ENCODE data around the gene BBS9.

The BBS9 gene

DNA sequence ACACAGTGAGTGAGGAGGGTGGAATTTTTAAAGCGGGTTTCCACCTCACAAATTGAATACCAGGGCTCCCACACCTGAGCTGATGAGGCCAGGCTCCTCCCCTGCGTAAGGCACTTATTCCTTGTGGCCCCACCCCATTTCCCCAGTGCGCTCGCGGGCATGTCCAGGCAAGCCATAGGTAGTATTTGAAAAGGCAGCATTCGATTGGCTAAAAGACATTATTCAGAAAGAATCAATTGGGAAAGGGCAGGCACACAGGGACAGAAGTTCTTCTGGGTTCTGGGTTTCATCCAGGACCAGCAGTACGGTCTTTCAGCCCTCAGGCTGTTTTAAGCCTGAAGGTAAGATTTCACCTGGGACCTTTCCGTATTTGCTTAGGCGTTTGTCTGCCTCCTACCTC, 222.3 kb downstream of the BBS9 start:
- no peak for DNase-seq (ENCODE audit: insufficient read length, low spot score)
- FAIRE-seq: no peak

DNA sequence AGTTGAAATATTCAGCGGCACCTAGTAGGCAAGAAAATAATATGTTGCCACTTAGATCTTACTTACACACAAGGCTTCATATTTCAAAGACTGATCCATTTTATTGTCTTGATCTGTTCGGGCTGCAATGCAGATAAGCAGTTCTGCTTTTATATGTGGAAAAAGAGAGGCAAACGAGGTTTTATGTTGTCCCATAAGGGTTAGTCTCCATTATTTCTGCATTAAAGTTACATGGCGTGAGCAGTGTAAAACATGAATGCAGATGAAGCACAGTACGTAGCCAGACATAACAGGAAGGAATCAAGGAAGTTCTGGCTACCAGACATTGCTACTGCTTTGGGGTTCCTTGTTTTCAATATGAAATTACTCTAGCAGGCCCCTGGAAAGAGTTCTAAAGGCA, 224.8 kb downstream of the BBS9 start:
- DNase-seq (ENCODE audit: insufficient read length, low spot score): no peak
- FAIRE-seq: no peak

DNA sequence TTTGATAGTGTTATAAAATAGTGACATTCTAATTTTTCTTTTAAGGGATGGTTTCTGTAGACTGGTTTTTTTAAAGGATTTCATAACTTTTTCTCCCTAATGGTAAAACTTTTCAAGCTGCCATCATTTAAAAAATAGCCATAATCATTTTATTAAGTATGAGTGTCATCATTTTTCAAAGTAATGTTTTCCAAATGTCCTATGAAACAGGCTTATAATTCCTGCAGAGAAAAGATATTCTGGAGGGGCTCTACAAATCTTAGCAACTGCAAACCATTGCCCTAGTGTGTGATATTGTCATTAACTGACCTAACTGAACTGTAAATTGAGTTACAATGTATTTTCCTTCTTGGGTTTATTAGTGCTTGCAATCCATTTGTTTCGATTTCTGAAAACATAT, 226.0 kb downstream of the BBS9 start:
- DNase-seq (ENCODE audit: insufficient read length, low spot score): no peak
- no peak for FAIRE-seq

- no peak for FAIRE-seq
- DNase-seq (ENCODE audit: insufficient read length, low spot score): no peak
Observed at GRCh38 chr7:33356336-33356735, 227.0 kb downstream of the BBS9 start.

DNA sequence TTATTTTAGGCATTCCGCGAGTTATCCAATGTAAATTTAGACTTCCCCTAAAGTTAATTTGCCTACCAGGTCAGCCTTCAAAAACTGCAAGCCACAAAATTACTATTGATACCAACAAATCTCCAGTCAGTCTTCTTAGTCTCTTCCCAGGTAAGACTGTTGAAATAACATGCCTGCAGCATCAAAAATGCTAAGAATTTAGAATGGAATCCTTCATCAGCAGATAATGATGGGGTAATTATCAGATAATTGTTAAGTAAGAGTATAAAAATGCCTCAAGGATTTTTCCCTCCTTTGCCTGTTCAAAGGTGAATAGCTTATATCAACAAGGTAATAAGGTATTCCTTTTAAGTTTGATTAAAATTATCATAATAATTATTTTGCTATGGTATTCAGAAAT, 228.5 kb downstream of the BBS9 start:
- no peak for FAIRE-seq

DNA sequence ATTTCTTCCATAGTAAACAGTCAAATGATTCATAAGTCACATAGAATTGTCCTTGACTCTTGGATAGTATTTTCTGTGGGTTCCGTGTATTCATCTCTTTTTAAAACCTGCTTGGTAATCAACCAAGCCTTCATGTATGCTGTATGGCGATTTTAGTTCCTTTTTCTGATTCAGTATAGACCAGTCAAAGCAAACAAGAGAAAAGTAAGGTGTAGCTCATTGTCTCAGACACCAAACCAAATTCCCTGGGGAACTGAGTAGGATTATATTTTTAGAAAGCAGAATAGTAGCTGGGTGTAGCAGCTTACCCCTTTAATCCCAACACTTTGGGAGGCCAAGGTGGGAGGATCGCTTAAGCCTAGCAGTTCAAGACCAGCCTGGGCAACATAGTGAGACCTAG, 240.5 kb downstream of the BBS9 start:
- FAIRE-seq (no peak), DNase-seq (ENCODE audit: insufficient read length, low spot score) (no peak)

More for the DNA sequence above, 228.5 kb downstream of the BBS9 start:
- DNase-seq (ENCODE audit: insufficient read length, low spot score): no peak

DNA sequence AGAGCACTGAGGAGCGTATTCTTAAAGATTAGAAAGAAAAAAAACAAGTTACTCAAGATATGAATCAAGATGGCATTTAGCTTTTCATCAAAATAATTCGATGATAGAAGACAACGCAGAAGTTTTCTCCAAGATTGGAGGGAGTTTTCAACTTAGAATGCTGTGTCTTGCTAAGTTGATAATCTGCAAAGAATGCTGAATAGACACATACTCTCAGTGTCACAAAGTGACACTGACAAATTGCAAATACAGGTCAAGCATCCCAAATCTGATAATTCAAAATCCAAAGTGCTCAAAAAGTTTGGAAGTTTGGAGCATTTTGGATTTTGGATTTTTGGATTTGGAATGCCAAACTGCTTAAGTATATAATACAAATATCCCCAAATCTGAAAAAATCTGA, 243.8 kb downstream of the BBS9 start:
- no peak for DNase-seq (ENCODE audit: insufficient read length, low spot score)
- FAIRE-seq: no peak

DNA sequence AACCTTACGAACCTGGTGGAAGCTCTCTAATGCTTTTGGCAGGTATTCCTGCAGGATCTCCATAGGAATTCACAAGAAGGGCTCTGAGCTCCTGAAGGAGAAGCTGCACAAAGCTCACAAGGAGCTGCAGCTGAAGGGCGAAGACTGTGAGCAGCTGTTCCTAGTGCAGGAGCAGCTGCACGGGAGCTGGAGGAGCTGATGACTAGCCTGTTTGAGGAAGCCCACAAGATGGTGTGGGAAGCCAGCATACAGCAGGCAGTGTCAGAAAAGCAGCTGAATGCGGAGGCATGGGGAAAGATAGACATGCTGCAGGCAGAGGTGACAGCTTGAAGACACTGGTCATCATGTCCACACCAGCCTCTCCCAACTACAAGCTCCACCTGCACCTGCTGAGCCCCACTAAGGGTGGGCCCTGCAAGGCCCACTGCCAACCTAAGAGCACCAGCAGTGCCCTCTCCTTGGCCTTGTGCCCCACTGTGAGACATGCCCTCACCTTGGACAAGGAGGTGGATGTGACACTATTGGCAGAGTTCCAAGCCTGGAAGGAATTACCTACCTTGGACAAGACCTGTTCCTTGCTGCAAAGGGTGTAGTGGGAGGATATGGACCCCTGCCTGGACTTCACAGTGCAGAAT, 250.6 kb downstream of the BBS9 start:
- no peak for DNase-seq (ENCODE audit: insufficient read length, low spot score)
- no peak for FAIRE-seq

DNA sequence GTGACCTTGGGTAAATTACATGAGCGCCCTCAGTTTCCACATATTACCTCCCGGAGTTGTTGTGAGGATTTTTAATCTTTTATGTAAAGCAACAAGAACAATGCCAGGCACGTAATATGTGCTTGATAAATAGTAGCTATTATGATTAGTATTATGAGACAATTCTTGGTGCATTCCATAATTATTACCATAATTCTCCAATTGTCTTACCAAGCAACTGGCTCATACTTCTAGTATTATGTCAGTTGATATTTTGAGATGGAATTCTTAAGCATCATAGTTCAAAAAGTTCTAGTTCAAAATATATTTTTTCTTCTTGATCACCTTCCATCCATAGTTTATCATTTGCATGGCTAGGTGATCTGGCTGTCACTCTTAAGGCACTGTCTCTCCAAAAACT, 259.0 kb downstream of the BBS9 start:
- no peak for FAIRE-seq

DNA sequence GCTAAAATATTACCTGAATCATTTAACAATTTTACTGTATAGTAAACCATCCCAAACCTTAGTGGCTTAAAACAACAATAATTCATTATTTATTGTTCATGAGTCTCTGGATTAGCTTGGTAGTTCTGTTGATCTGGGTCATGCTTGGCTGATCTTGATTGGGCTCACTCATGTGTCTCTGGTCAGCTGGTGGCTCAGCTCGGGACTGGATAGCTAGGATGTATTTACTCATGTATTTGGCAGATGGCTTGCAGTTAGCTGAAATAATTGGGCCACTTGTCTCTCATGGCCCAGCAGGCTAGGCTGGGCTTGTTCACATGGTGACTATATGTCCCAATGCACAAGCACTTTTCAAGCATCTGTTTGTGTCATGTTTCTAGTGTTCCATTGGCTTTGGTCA, 262.8 kb downstream of the BBS9 start:
- no peak for FAIRE-seq
- no peak for DNase-seq (ENCODE audit: insufficient read length, low spot score)

More for the DNA sequence above, 259.0 kb downstream of the BBS9 start:
- no peak for DNase-seq (ENCODE audit: insufficient read length, low spot score)

GRCh38 chr7:33393770-33394169, 264.4 kb downstream of the BBS9 start:
- FAIRE-seq (no peak), DNase-seq (ENCODE audit: insufficient read length, low spot score) (no peak)

DNA sequence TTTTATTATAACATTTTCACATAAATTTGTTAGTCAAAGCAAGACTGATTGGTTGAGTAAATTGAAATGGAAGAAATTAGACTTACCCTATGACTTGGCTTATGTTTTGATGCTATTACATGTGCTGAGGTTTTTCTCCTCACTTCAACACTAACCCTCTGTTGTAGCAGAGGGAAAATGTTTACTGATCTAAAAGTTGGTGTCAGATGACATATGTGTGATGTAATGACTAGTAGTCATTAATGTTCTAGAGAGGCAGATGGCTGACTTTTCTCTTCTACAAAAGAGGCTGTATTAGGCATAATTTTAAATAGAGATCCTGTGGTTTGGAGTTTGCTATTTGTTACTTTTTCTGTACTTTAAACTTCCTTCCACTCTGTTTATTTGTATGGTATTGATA, 266.0 kb downstream of the BBS9 start:
- DNase-seq (ENCODE audit: insufficient read length, low spot score): no peak
- FAIRE-seq: no peak

GRCh38 chr7:33399528-33400213, 270.3 kb downstream of the BBS9 start:
- DNase-seq (ENCODE audit: insufficient read length, low spot score) (no peak), FAIRE-seq (no peak)

GRCh38 chr7:33400214-33400538, 270.8 kb downstream of the BBS9 start:
- DNase-seq (ENCODE audit: insufficient read length, low spot score): no peak
- no peak for FAIRE-seq

DNA sequence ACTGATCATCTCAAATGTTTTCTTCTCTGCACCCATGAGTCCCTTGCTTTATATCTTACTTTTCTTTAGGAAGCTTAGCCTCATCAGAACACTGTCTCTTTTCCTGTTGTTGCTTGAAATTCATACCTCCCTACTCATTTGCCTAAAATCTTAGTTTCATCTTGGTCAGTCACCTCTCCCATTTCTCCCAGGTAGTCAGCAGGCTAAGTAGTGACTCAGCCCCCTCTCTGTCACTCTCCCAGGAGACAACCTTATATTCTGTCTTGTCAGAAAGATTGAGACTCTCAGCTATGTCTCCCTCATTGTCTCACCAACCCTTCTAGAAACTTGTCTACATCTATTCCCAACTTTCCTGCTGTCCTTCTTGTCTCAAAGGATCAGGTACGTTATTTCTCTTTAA, 280.9 kb downstream of the BBS9 start:
- no peak for FAIRE-seq
- DNase-seq (ENCODE audit: insufficient read length, low spot score): no peak

- no peak for FAIRE-seq
- DNase-seq (ENCODE audit: insufficient read length, low spot score): no peak
Observed at GRCh38 chr7:33411020-33411419, 281.7 kb downstream of the BBS9 start.

GRCh38 chr7:33412331-33412730, 283.0 kb downstream of the BBS9 start:
- DNase-seq (ENCODE audit: insufficient read length, low spot score) (no peak), FAIRE-seq (no peak)

- no peak for FAIRE-seq
- DNase-seq (ENCODE audit: insufficient read length, low spot score): no peak
Observed at GRCh38 chr7:33418251-33418701, 288.9 kb downstream of the BBS9 start.

- FAIRE-seq: no peak
- no peak for DNase-seq (ENCODE audit: insufficient read length, low spot score)
Observed at GRCh38 chr7:33420311-33420940, 291.1 kb downstream of the BBS9 start.

GRCh38 chr7:33421429-33421828, 292.1 kb downstream of the BBS9 start:
- no peak for FAIRE-seq
- no peak for DNase-seq (ENCODE audit: insufficient read length, low spot score)

DNA sequence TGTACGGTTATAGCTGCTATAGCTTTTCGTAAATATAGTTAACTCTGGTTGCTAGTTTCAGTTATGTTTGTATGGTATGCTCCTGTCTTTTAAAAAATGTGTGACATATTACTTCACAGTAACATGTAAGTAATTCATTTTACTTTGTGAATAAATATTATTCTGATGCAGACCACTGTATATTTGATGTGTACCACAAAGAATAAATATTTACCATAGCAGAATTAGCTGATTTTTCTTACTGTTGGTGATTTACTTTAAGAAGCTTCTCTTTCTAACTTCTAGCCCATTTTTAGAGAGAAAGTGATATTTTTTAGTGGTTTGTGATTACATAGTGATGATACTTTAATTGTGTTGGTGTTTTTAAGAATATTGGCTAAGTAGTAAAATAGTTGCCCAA, 292.8 kb downstream of the BBS9 start:
- no peak for DNase-seq (ENCODE audit: insufficient read length, low spot score)
- no peak for FAIRE-seq
